Psoas muscle (tissue), 8 donors: ENCODE measurements around the gene PEX7. TPM values are rescaled to one million over a fixed set of nuclear protein-coding genes. Genes with fewer than 3 reads are reported as not detected.

ENCODE experiments used
- ATAC-seq, 4 donors: fragments of 200-7000 bp; cut with Tn5 transposase; one replicate each; pipeline ENCODE4 v1.9.1; 2020; ENCODE audit warnings: moderate library complexity in 3 of 4, mild to moderate bottlenecking in 2 of 4
- DNase-seq, 2 donors: peaks; one replicate each; pipeline ENCODE4 v3.0.0-alpha.2; 2020
- H3K27ac ChIP-seq: fragments of 200-600 bp; one replicate; pipeline ENCODE4 v1.8.0; 2022
- H3K27me3 ChIP-seq, 3 donors: fragments of 200-600 bp in 1 of 3; one replicate each; pipeline versions ENCODE4 v1.6.1 to v1.8.0; 2013 to 2022; ENCODE audit warnings: low read length in 2 of 3, mild to moderate bottlenecking in 2 of 3, moderate library complexity in 1 of 3; ENCODE audit not compliant: insufficient read depth in 3 of 3
- H3K36me3 ChIP-seq, 2 donors: fragments of 200-600 bp in 1 of 2; one replicate each; pipeline versions ENCODE4 v1.6.1 to v1.8.0; 2013 to 2022; ENCODE audit warnings: low read depth in 1 of 2, mild to moderate bottlenecking in 1 of 2, moderate library complexity in 1 of 2; ENCODE audit not compliant: insufficient read depth in 1 of 2
- H3K4me1 ChIP-seq: fragments of 200-600 bp; one replicate; pipeline ENCODE4 v1.8.0; 2022
- H3K4me3 ChIP-seq: fragments of 200-600 bp; one replicate; pipeline ENCODE4 v1.8.0; 2022; ENCODE audit warnings: mild to moderate bottlenecking
- H3K9me3 ChIP-seq: fragments of 200-600 bp; one replicate; pipeline ENCODE4 v1.8.0; 2022
- CTCF ChIP-seq: fragments of 200-600 bp; IDR thresholded peaks from one replicate; pipeline ENCODE4 v1.8.0; 2022; ENCODE audit warnings: antibody characterized with exemption
- WGBS, 3 donors: extraction: QIAGEN DNeasy Blood & Tissue Kit; methylation state at CpG; one replicate each; pipeline versions ENCODE4 v1.1.6 to v1.1.7; 2013; 5-methylcytosine and 5-hydroxymethylcytosine counted together
- intact Hi-C, 2 donors: fragments of 100-400 bp; cut with DNase I; formaldehyde crosslinking; loops; one replicate each; pipeline versions ENCODE4 v1.11.0 to v1.14.2; 2022
- polyA plus RNA-seq, 3 donors: library from polyadenylated mRNA; stranded (reverse); fragments of 200-250 nt; gene quantifications; one replicate each; pipeline ENCODE4 v1.2.3, GENCODE V29; 2013
- total RNA-seq, 4 donors: library from RNA; stranded (reverse); fragmentation: NEBNext Ultra II Directional in 2 of 4; extraction: Animal tissue kit (Norgen Biotek cat#: 25700) in 2 of 4; gene quantifications; one replicate each; pipeline versions ENCODE4 v1.2.1 to v1.2.4, GENCODE V29; 2021 to 2023
- donor health status: healthy with polysubstance abuse.
- donor health status: DM: no; HTN: no; CAD: no; lungs with moderate emphysema.
- donor health status: Bipolar disorder and iron deficiency.
- donor health status: healthy.
- donor health status: DM: yes; HTN: yes; CAD: no.
- donor health status: DM: no; HTN: no; CAD: no.
- donor health status: DM: no; HTN: no; CAD: no.
- donor health status: DM: yes; HTN: yes; CAD: no.

Gene PEX7
- total and polyA plus RNA-seq, 7 donors: 2.2 to 9.8 (median 3.7) TPM

GRCh38 chr6:136782021-136782770, 40.2 kb upstream of the PEX7 start:
- Histone ChIP-seq H3K27me3 (no peaks in the 10 kb centered on the region), H3K4me1 (peaks cover 4% of the 10 kb centered on the region), H3K9me3 (no peaks in the 10 kb centered on the region), H3K4me3 (no peak overlapping the region), H3K36me3 (no peaks in the 10 kb centered on the region), H3K27ac (no peak overlapping the region)
- DNase-seq (no peak), ATAC-seq (no peak)
- intact Hi-C loops: no loop called here
- 80 to 83% (median 82%) methylated on average over 1 of the region's 1 CpG for WGBS, 3 donors
- no peak for TF ChIP-seq CTCF

DNA sequence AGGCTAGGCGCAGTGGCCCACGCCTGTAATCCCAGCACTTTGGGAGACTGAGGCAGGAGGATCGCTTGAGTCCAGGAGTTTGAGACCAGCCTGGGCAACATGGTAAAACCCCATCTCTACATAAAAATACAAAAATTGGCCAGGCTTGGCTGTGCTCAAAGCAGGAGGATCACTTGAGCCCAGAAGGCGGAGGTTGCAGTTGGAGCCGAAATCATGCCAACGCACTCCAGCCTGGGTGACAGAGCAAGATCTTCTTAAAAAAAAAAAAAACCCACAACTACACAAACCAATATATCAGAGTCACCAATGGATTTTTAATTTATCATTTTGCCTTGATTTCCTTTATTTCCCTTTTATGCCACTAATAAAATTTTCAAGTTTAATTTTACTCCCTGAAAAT, 39.4 kb upstream of the PEX7 start:
- peaks cover 10% of the 10 kb centered on the region for H3K4me1 ChIP-seq
- ATAC-seq: no peak

DNA sequence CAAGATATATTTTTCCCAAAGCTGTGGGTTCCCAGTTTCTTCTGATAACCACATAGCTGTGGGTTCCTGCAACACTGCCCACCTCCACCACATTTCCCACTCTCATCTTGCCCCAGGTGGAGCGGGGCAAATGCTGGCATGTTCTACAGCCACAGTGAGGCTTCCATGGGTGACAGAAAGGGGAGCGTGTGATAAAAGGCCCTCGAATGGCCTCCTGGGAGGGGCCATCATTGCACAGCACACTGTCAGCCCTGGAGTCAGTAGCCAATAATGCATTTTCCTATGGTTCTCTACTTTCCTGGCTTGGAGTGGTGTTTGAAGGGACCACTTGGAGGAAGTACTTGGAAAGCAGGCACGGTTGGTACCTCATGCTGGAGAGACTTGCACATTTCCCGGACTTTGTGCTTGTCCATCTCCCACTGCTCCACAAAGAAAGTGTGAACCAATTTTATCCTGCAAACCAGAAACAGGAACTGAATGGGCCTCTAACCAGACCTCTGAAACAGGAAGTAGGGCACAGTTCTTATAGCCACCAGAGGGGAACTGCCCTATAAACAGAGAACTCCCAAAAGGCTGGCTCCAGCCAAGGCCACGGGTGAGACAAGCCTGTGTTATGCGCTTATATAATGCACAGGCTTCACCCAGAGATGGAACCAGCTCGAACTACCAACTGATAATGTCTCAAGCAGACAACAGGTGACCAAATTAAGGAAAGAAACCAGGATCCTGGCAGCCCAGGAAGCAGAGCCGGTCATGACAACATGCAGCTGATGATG, 38.7 kb upstream of the PEX7 start:
- ATAC-seq (peak in 2 of 4 donors; percentile 27 to 40), DNase-seq (no peak)
- TF ChIP-seq CTCF: no peak
- peak overlapping the region; percentile 37 for H3K4me3 ChIP-seq
- intact Hi-C loops: no loop called here
- no peaks in the 10 kb centered on the region for H3K9me3 ChIP-seq
- H3K4me1 ChIP-seq: peaks cover 10% of the 10 kb centered on the region
- H3K27me3 ChIP-seq: no peaks in the 10 kb centered on the region
- 49 to 59% (median 55%) methylated on average over 9 of the region's 9 CpGs for WGBS, 3 donors
- no peak overlapping the region for H3K27ac ChIP-seq
- H3K36me3 ChIP-seq: no peaks in the 10 kb centered on the region

More for the DNA sequence above, 39.4 kb upstream of the PEX7 start:
- WGBS, 3 donors: 74 to 97% (median 76%) methylated on average over 6 of the region's 6 CpGs
- intact Hi-C loops: no loop called here
- TF ChIP-seq CTCF: no peak
- Histone ChIP-seq H3K4me3 (no peak overlapping the region), H3K27me3 (no peaks in the 10 kb centered on the region), H3K27ac (no peak overlapping the region), H3K9me3 (no peaks in the 10 kb centered on the region), H3K36me3 (no peaks in the 10 kb centered on the region)
- no peak for DNase-seq

DNA sequence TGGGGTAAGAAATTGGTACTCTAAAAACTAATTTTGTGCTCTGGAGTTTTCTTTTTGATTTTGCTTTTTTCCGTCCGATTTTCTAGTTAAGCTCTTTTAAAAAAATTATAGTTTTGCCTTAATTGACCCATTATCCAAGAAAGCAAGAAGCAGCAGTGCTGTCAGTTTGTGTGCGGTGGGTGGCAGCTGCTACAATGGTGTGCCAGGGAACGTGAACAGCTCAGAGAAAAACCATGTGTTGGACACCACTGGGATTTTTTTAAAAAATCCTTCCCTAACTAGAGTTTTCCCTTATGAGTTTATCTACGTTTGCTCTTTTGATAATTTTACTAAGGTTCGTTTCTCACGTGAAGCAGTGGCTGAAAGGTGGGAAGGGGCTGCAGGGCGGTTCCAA, 38.1 kb upstream of the PEX7 start:
- Histone ChIP-seq H3K27me3 (no peaks in the 10 kb centered on the region), H3K4me1 (peaks cover 10% of the 10 kb centered on the region), H3K36me3 (no peaks in the 10 kb centered on the region), H3K9me3 (no peaks in the 10 kb centered on the region), H3K27ac (no peak overlapping the region), H3K4me3 (peak overlapping the region; percentile 37)
- TF ChIP-seq CTCF: no peak
- intact Hi-C loops: no loop called here
- 53 to 64% (median 53%) methylated on average over 8 of the region's 8 CpGs for WGBS, 3 donors
- DNase-seq (no peak), ATAC-seq (no peak)
